ENCODE measurements around the gene RAB11FIP3. TPM values are rescaled to one million over a fixed set of nuclear protein-coding genes. Genes with fewer than 3 reads are reported as not detected.

The RAB11FIP3 gene
- total RNA-seq, 2 experiments from 2014 or later: 29.0 to 51.2 TPM

GRCh38 chr16:507996-508395, 82.5 kb downstream of the RAB11FIP3 start:
- no TSS peak for BruUV-seq (replicated peaks)
- H2AFZ ChIP-seq (ENCODE audit: low read length): no peak overlapping the region
- H3K9me2 ChIP-seq (ENCODE audit: insufficient read depth, low read length): no peaks in the 10 kb centered on the region
- ChIA-PET CTCF (ENCODE audit: unreplicated experiment) (no interaction called here), POLR2A (no interaction called here)
- no peaks in the 10 kb centered on the region for H3K79me2 ChIP-seq (ENCODE audit: insufficient read depth, low read depth, low read length)
- H3K9me3 ChIP-seq (ENCODE audit: low read length): no peaks in the 10 kb centered on the region
- TF ChIP-seq EZH2phosphoT487 (IDR thresholded peaks at IDR 0.05; ENCODE audit: borderline replicate concordance, low read depth, low read length) (no peak), CTCF (conservative IDR thresholded peaks at IDR 0.05; ENCODE audit: low read length) (no peak)
- no peak overlapping the region for H3K27ac ChIP-seq (ENCODE audit: low read depth, low read length, poor library complexity, severe bottlenecking)
- intact Hi-C loops (cut with micrococcal nuclease; ENCODE audit: unreplicated experiment): no loop called here
- H3K4me2 ChIP-seq (ENCODE audit: low read length): no peak overlapping the region
- no peaks in the 10 kb centered on the region for H4K20me1 ChIP-seq (ENCODE audit: insufficient read depth, low read length)
- H3K4me1 ChIP-seq (ENCODE audit: insufficient read depth, low read length, poor library complexity, severe bottlenecking): no peaks in the 10 kb centered on the region
- no peak overlapping the region for H3K4me3 ChIP-seq (ENCODE audit: low read depth, low read length, poor library complexity, severe bottlenecking)
- no peak for DNase-seq (ENCODE audit: low spot score)
- no peaks in the 10 kb centered on the region for H3K36me3 ChIP-seq (ENCODE audit: insufficient read depth, low read length)

- Histone ChIP-seq H3K9me2 (ENCODE audit: insufficient read depth, low read length) (no peaks in the 10 kb centered on the region), H3K79me2 (ENCODE audit: insufficient read depth, low read depth, low read length) (no peaks in the 10 kb centered on the region), H3K4me2 (ENCODE audit: low read length) (no peak overlapping the region), H3K27ac (ENCODE audit: low read depth, low read length, poor library complexity, severe bottlenecking) (no peak overlapping the region), H3K9me3 (ENCODE audit: low read length) (no peaks in the 10 kb centered on the region), H2AFZ (ENCODE audit: low read length) (no peak overlapping the region), H3K4me1 (ENCODE audit: insufficient read depth, low read length, poor library complexity, severe bottlenecking) (no peaks in the 10 kb centered on the region), H4K20me1 (ENCODE audit: insufficient read depth, low read length) (no peaks in the 10 kb centered on the region), H3K36me3 (ENCODE audit: insufficient read depth, low read length) (no peaks in the 10 kb centered on the region), H3K4me3 (ENCODE audit: low read depth, low read length, poor library complexity, severe bottlenecking) (no peak overlapping the region)
- ChIA-PET POLR2A (no interaction called here), CTCF (ENCODE audit: unreplicated experiment) (no interaction called here)
- TF ChIP-seq EZH2phosphoT487 (IDR thresholded peaks at IDR 0.05; ENCODE audit: borderline replicate concordance, low read depth, low read length): no peak
- no peak for TF ChIP-seq CTCF (conservative IDR thresholded peaks at IDR 0.05; ENCODE audit: low read length)
- no TSS peak for BruUV-seq (replicated peaks)
- intact Hi-C loops (cut with micrococcal nuclease; ENCODE audit: unreplicated experiment): no loop called here
- no peak for DNase-seq (ENCODE audit: low spot score)
These were observed 83.7 kb downstream of the RAB11FIP3 start for GRCh38 chr16:508884-509736.

Measured in OCI-LY7 (cell line).